Common myeloid progenitor, CD34-positive (primary cell): ENCODE measurements around the gene UCKL1.
"Not testable (repeated sequence)": the region's sequence is repeated elsewhere in the genome, so short reads cannot be mapped to it uniquely, and the experiment has no call there.

ENCODE experiments used
- CTCF ChIA-PET: fragments of 350-600 bp; sonication (Branson Sonifier 250); formaldehyde crosslinking; loops from one replicate; lab custom pipeline; 2021; ENCODE audit warnings: antibody characterized with exemption; lab: Charles Lee
- POLR2A ChIA-PET: fragments of 350-600 bp; sonication (Branson Sonifier 250); formaldehyde crosslinking; loops from one replicate; lab custom pipeline; 2021; ENCODE audit warnings: antibody characterized with exemption; lab: Charles Lee
- DNase-seq, 3 donors: peaks; one replicate each; pipeline versions ENCODE4 v3.0.0 to v3.0.0-alpha.2; 2013
- H3K27ac ChIP-seq, 2 experiments: 1 replicate in 1 of 2; 2 replicates in 1 of 2; pipeline ENCODE4 v1.7.0; 2013; ENCODE audit warnings: inconsistent platforms in 2 of 2, low read length in 2 of 2, mild to moderate bottlenecking in 2 of 2, low read depth in 1 of 2, moderate library complexity in 1 of 2; ENCODE audit not compliant: severe bottlenecking in 2 of 2, insufficient read depth in 1 of 2, poor library complexity in 1 of 2
- H3K27me3 ChIP-seq, 5 experiments: replicated peaks in 2 of 5; 1 replicate in 3 of 5; 2 replicates in 2 of 5; pipeline versions ENCODE4 v1.6.1 to v1.7.0; 2013; ENCODE audit warnings: low read length in 4 of 5, mild to moderate bottlenecking in 2 of 5, moderate library complexity in 2 of 5, inconsistent platforms in 1 of 5; ENCODE audit not compliant: insufficient read depth in 5 of 5, control insufficient read depth in 4 of 5
- H3K36me3 ChIP-seq, 4 experiments: 1 replicate in 2 of 4; 2 replicates in 2 of 4; pipeline versions ENCODE4 v1.6.1 to v1.7.0; 2013; ENCODE audit warnings: low read length in 3 of 4, control low read depth in 1 of 4, mild to moderate bottlenecking in 1 of 4; ENCODE audit not compliant: control insufficient read depth in 4 of 4, insufficient read depth in 4 of 4
- H3K4me1 ChIP-seq, 4 experiments: 1 replicate in 3 of 4; 2 replicates in 1 of 4; pipeline versions ENCODE4 v1.6.1 to v1.7.1; 2013; ENCODE audit warnings: low read length in 3 of 4, mild to moderate bottlenecking in 3 of 4, control low read depth in 1 of 4, inconsistent platforms in 1 of 4, moderate library complexity in 1 of 4; ENCODE audit not compliant: control insufficient read depth in 4 of 4, insufficient read depth in 4 of 4; ENCODE audit errors: control extremely low read depth in 1 of 4
- H3K4me3 ChIP-seq, 7 experiments: 1 replicate in 4 of 7; 2 replicates in 3 of 7; pipeline versions ENCODE4 v1.5.1 to v1.7.0; 2013; ENCODE audit warnings: mild to moderate bottlenecking in 7 of 7, low read length in 6 of 7, moderate library complexity in 6 of 7, inconsistent platforms in 2 of 7, low read depth in 2 of 7, control low read depth in 1 of 7; ENCODE audit not compliant: insufficient read depth in 4 of 7, control insufficient read depth in 1 of 7; ENCODE audit errors: extremely low read depth in 1 of 7
- H3K9me3 ChIP-seq, 5 experiments: 1 replicate in 4 of 5; 2 replicates in 1 of 5; pipeline versions ENCODE4 v1.6.1 to v1.7.1; 2013; ENCODE audit warnings: low read length in 4 of 5, mild to moderate bottlenecking in 2 of 5, inconsistent platforms in 1 of 5, low read depth in 1 of 5, moderate library complexity in 1 of 5; ENCODE audit not compliant: control insufficient read depth in 4 of 5, insufficient read depth in 2 of 5; ENCODE audit errors: control extremely low read depth in 1 of 5
- WGBS: methylation state at CpG from one replicate; pipeline ENCODE4 v1.1.5; 2013; ENCODE audit not compliant: insufficient coverage; 5-methylcytosine and 5-hydroxymethylcytosine counted together

The UCKL1 gene

DNA sequence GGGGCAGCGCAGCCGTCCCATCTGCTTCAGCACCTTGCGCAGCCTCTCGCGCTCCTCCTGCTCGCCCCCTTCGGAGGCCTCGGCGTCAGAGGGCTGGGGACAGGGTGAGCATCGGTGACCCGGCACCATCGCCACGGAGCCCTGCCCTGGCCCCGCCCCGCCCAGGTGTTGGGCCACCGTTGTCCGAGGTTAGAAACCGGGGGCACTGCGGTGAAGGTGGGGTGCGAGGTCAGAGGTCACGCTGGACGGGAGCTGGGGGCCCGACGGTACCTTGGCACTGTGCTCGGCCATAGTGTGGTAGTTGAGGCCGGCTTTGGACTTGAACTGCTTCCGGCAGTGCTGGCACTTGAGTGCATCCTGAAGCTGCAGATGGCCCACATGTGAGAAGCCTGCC, 7.1 kb upstream of the UCKL1 start:
- CTCF ChIA-PET = interaction anchor here (1.0 to 1.2 kb wide), 2 partner anchors 10 to 12 kb away, joined by 3 to 4 read pairs; no protein-coding TSS in a partner anchor
- H3K4me1 ChIP-seq = peaks cover 0 to 12% (median 6%) of the 10 kb centered on the region in 4 experiments
- POLR2A ChIA-PET = no interaction called here
- DNase-seq = no peak
- H3K27me3 ChIP-seq = no peaks in the 10 kb centered on the region
- WGBS = 89% methylated on average over 26 of the region's 27 CpGs
- H3K27ac ChIP-seq = no peak overlapping the region
- H3K36me3 ChIP-seq = peaks cover 13 to 81% (median 58%) of the 10 kb centered on the region in 4 experiments
- peaks cover 0 to 16% (median 0%) of the 10 kb centered on the region in 5 experiments for H3K9me3 ChIP-seq
- no peak overlapping the region for H3K4me3 ChIP-seq

DNA sequence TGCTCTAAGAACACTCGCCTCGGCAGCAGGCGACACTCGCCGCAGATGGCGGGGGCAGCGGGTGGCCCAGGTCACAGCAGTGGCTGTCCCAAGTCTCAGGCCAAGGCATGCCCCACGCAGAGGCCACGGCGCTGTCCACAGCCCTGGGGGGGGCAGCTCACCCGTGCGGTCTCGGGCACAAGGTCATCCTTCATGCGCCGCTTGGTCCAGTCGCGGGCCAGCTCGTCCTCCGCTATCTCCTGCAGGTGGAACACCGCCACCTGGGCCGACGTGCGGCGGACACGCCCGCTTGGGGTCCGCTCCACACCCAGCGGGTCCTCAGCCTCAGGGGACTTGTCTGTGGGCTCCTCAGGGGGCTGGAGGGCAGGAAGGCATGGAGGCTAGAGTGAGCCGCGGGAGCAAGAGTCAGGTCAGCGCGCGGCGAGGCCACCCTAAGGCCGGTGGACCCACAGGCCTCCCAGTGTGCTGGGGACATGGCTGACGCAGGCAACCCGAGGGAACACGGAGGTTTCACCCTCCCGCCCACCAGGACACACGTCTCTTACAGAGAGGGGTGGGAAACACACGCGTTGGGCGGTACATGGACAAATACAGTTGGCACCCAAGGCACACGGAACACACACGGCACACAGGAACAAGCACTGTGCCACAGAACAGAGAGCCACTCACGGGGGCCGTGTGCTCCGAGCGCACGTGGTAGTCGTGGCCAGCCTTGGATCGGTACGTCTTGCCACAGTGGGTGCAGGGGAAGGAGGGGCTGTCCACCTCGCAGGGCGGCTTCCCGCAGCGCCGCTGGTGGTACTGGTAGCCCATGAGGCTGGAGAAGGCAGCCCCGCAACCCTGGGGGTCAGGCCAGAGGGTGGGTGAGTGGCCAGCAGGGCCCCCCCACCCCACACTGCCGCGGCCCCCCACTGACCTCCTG, 6.5 kb upstream of the UCKL1 start:
- ChIA-PET CTCF (interaction anchor here (1.3 kb wide), 1 partner anchor 51 kb away, joined by 3 read pairs; no protein-coding TSS in a partner anchor), POLR2A (no interaction called here)
- H3K27me3 ChIP-seq = no peaks in the 10 kb centered on the region
- DNase-seq = no peak
- WGBS = 97% methylated on average over 52 of the region's 61 CpGs
- no peak overlapping the region for H3K27ac ChIP-seq
- no peak overlapping the region for H3K4me3 ChIP-seq
- peaks cover 0 to 10% (median 7%) of the 10 kb centered on the region in 4 experiments for H3K4me1 ChIP-seq
- H3K36me3 ChIP-seq = peaks cover 13 to 75% (median 56%) of the 10 kb centered on the region in 4 experiments
- H3K9me3 ChIP-seq = peaks cover 0 to 16% (median 0%) of the 10 kb centered on the region in 5 experiments

DNA sequence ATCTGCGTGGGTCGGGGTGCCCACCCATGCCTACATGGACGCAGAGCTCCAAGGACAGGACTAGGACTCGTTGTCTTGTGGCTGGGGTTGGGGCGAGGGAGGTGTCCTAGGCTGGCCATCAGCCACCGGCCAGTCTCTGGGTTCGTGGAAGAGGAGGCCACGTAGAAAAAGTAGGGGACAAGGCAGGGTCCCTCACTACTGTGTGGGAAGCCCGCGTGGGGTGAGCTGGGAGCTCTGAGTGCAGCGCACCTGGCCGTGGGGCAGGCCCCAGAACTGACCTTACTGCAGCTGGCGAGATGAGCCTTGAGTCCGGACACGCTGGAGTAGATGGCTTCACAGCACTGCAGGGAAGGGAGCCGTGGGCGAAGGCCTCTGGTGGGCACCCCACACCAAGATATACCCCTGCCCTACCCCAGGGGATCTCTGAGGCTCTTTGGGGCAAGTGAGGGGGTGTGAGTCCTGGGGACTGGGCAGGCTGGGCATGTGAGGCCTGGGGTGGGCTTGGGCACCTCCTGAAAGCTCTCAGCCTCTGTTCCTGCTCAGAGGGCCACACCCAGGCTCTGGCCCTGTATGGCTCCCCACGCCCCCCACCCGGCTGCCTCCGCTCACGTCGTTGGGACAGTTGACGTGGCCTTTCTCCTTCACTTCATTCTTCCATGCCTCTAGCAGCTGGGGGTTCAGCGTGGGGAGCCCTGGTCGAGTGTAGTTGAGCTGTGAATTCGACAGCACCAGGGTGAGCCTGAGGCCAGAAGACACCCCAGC, 5.6 kb upstream of the UCKL1 start:
- no peak for DNase-seq
- WGBS = 93% methylated on average over 19 of the region's 26 CpGs
- CTCF ChIA-PET = interaction anchor here (1.3 kb wide), 1 partner anchor 50 kb away, joined by 3 read pairs; no protein-coding TSS in a partner anchor
- peaks cover 13 to 67% (median 48%) of the 10 kb centered on the region in 4 experiments for H3K36me3 ChIP-seq
- H3K4me1 ChIP-seq = peaks cover 0 to 17% (median 14%) of the 10 kb centered on the region in 4 experiments
- no peak overlapping the region for H3K4me3 ChIP-seq
- H3K27me3 ChIP-seq = no peaks in the 10 kb centered on the region
- POLR2A ChIA-PET = no interaction called here
- no peak overlapping the region for H3K27ac ChIP-seq
- H3K9me3 ChIP-seq = peaks cover 0 to 13% (median 0%) of the 10 kb centered on the region in 5 experiments

DNA sequence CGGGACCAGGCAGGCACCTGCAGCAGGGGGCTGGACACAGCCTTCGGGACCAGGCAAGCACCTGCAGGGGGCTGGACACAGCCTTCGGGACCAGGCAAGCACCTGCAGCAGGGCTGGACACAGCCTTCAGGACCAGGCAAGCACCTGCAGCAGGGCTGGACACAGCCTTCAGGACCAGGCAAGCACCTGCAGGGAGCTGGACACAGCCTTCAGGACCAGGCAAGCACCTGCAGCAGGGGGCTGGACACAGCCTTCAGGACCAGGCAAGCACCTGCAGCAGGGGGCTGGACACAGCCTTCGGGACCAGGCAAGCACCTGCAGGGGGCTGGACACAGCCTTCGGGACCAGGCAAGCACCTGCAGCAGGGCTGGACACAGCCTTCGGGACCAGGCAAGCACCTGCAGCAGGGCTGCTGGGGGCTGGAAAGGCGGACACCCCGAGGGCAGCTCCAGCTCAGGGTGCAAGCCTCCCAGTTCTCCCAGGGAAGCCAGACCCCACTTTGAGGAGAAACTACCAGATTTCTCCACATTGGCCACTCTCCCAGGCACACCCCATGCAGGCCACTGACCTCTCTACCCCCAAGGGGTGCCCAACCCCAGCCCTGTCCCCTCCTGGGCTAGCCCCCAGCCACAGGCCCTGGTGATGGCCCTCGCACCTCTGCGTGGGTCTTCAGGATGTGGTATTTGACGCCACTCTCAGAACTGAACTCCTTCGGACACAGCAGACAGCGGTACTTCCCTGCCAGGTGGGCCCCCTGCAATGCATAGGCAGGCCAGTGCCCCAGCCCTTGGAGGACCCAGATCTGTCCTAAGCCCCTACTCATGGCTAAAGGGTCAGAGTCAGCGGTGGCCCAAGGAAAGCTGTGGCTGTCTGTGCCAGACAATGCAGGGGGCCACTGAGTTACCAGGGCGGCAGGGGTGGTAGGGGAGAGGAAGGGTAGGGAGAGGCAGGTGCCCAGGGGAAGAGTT, 4.7 kb upstream of the UCKL1 start:
- CTCF ChIA-PET = interaction anchor here (1.3 kb wide), 1 partner anchor 50 kb away, joined by 3 read pairs; no protein-coding TSS in a partner anchor
- WGBS = 93% methylated on average over 11 of the region's 15 CpGs
- DNase-seq, H3K9me3 ChIP-seq, H3K27ac ChIP-seq, POLR2A ChIA-PET, H3K27me3 ChIP-seq, H3K4me3 ChIP-seq: not testable (repeated sequence)
- H3K4me1 ChIP-seq = peaks cover 0 to 20% (median 17%) of the 10 kb centered on the region in 4 experiments
- H3K36me3 ChIP-seq = peaks cover 11 to 57% (median 40%) of the 10 kb centered on the region in 4 experiments

- 97% methylated on average over 17 of the region's 17 CpGs for WGBS
- peaks cover 0 to 3% (median 0%) of the 10 kb centered on the region in 5 experiments for H3K9me3 ChIP-seq
- no peak overlapping the region for H3K4me3 ChIP-seq
- POLR2A ChIA-PET = no interaction called here
- no peaks in the 10 kb centered on the region for H3K27me3 ChIP-seq
- peaks cover 11 to 57% (median 39%) of the 10 kb centered on the region in 4 experiments for H3K36me3 ChIP-seq
- H3K4me1 ChIP-seq = peaks cover 0 to 31% (median 29%) of the 10 kb centered on the region in 4 experiments
- H3K27ac ChIP-seq = no peak overlapping the region
- DNase-seq = no peak
- CTCF ChIA-PET = interaction anchor here (1.6 kb wide), 1 partner anchor 14 kb away, joined by 4 read pairs; no protein-coding TSS in a partner anchor
These were observed 3.5 kb upstream of the UCKL1 start for GRCh38 chr20:63959699-63960075.
